A673 (cell line): Measurements from ENCODE around the gene ABR. TPM values are rescaled to one million over a fixed set of nuclear protein-coding genes. Genes with fewer than 3 reads are reported as not detected.

Source experiments
- BruUV-seq: library from RNA; stranded (reverse); fragments of 400-500 nt; replicated peaks from 2 replicates; lab custom pipeline; 2021; lab: Mats Ljungman, UMichigan
- CTCF ChIA-PET: fragments of 300-600 bp; sonication (Branson Sonifier 250); formaldehyde crosslinking; loops from one replicate; lab custom pipeline; 2022; ENCODE audit warnings: antibody characterized with exemption; lab: Charles Lee
- POLR2A ChIA-PET: fragments of 300-600 bp; sonication (Branson Sonifier 250); formaldehyde crosslinking; loops from one replicate; lab custom pipeline; 2022; ENCODE audit warnings: antibody characterized with exemption; ENCODE audit not compliant: low non-redundant PET; lab: Charles Lee
- DNase-seq: peaks from one replicate; pipeline ENCODE4 v3.0.0-alpha.2; 2015; ENCODE audit warnings: low spot score
- H3K27ac ChIP-seq: fragments of 200-600 bp; sonication (generic); 2 replicates; pipeline ENCODE4 v1.5.1; 2016; ENCODE audit warnings: mixed run types, low read depth, mild to moderate bottlenecking, mixed read lengths, antibody characterized with exemption, low read length; ENCODE audit not compliant: poor library complexity, severe bottlenecking
- H3K27me3 ChIP-seq: fragments of 200-600 bp; sonication (generic); replicated peaks from 2 replicates; pipeline ENCODE4 v1.6.1; 2017; ENCODE audit warnings: mixed run types, low read depth, mild to moderate bottlenecking, mixed read lengths, antibody characterized with exemption, low read length; ENCODE audit not compliant: insufficient read depth, poor library complexity
- H3K36me3 ChIP-seq: fragments of 200-600 bp; sonication (generic); 2 replicates; pipeline ENCODE4 v1.6.1; 2016; ENCODE audit warnings: mixed run types, mild to moderate bottlenecking, mixed read lengths, antibody characterized with exemption, low read length; ENCODE audit not compliant: insufficient read depth, poor library complexity, severe bottlenecking
- H3K4me1 ChIP-seq: fragments of 200-600 bp; sonication (generic); 2 replicates; pipeline ENCODE4 v1.6.1; 2017; ENCODE audit warnings: mixed run types, mild to moderate bottlenecking, mixed read lengths, antibody characterized with exemption, low read length; ENCODE audit not compliant: insufficient read depth, poor library complexity, severe bottlenecking
- H3K4me3 ChIP-seq: fragments of 200-600 bp; sonication (generic); 2 replicates; pipeline ENCODE4 v1.5.1; 2016; ENCODE audit warnings: low read depth, mixed run types, mild to moderate bottlenecking, mixed read lengths, low read length; ENCODE audit not compliant: poor library complexity, severe bottlenecking
- H3K9me3 ChIP-seq: fragments of 200-600 bp; sonication (generic); 2 replicates; pipeline ENCODE4 v1.6.1; 2016; ENCODE audit warnings: mixed run types, low read depth, mild to moderate bottlenecking, mixed read lengths, antibody characterized with exemption, low read length; ENCODE audit not compliant: poor library complexity, severe bottlenecking
- EZH2 ChIP-seq: fragments of 200-600 bp; sonication (generic); IDR thresholded peaks from 2 replicates; pipeline ENCODE4 v1.6.1; 2017; ENCODE audit warnings: borderline replicate concordance, low read depth, mild to moderate bottlenecking, mixed read lengths, antibody characterized with exemption, low read length; ENCODE audit not compliant: poor library complexity, severe bottlenecking
- intact Hi-C: fragments of 100-400 bp; cut with micrococcal nuclease; formaldehyde crosslinking; loops from one replicate; pipeline ENCODE4 v1.10.0; 2022; ENCODE audit not compliant: unreplicated experiment
- total RNA-seq: library from RNA; stranded (reverse); gene quantifications from 2 replicates; pipeline ENCODE4 v1.2.3, GENCODE V29; 2021
- TF ChIP-seq, protein P1 (sequence below): fragments of 300-800, 200-600 bp; sonication (generic); conservative IDR thresholded peaks from 2 replicates; pipeline ENCODE4 v1.5.1; 2017; ENCODE audit warnings: low read depth, mild to moderate bottlenecking, antibody characterized with exemption, low read length, moderate library complexity, mixed read lengths

The ABR gene
- total RNA-seq, 1 experiment from 2014 or later, result 47.6 TPM

DNA sequence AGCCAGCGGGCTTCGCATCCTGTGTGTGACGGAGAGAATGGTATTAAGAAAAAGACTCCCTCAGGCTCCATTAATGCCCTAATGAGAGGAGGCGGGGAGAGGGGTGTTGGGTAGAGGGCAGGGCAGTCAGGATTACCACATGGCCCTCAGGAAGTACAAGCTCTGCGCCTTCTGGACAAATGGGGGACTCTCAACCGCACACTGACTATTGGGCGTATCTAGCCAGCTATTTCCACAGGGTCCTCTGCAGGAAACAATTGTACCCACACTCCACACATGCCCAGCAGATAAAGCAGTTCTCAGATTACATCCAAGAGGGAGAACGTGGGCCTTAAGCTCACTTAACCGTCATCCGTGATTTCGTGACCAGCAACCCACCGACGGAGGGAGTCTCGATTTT lies 214.9 kb downstream of the ABR start:
- H3K27ac ChIP-seq, result no peak overlapping the region
- POLR2A ChIA-PET, result no interaction called here

DNA sequence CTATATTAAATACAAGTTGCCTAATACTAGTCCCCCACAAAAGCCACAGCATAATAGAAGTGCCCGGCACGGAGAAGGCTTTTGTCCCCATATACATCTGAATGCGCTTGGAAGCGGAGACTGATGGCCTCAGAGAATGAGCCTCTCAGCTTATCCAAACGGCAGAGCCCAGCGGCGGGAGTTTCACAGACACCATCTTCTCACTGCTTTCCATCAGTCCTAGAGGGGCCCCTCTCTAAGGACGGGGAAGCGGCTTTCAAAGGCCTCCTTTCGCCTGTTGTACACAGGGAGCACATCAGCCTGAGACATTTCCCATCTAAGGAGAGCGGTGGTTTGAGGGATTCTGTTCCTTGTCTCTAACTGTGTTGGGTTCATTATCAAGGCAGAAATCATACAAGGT lies 217.1 kb downstream of the ABR start:
- intact Hi-C loops, result no loop called here
- Histone ChIP-seq H3K27ac (no peak overlapping the region), H3K36me3 (no peaks in the 10 kb centered on the region), H3K4me1 (peaks cover 18% of the 10 kb centered on the region), H3K27me3 (no peaks in the 10 kb centered on the region), H3K4me3 (no peak overlapping the region), H3K9me3 (no peaks in the 10 kb centered on the region)
- BruUV-seq, result no TSS peak
- POLR2A ChIA-PET, result no interaction called here
- TF ChIP-seq, protein P1, sequence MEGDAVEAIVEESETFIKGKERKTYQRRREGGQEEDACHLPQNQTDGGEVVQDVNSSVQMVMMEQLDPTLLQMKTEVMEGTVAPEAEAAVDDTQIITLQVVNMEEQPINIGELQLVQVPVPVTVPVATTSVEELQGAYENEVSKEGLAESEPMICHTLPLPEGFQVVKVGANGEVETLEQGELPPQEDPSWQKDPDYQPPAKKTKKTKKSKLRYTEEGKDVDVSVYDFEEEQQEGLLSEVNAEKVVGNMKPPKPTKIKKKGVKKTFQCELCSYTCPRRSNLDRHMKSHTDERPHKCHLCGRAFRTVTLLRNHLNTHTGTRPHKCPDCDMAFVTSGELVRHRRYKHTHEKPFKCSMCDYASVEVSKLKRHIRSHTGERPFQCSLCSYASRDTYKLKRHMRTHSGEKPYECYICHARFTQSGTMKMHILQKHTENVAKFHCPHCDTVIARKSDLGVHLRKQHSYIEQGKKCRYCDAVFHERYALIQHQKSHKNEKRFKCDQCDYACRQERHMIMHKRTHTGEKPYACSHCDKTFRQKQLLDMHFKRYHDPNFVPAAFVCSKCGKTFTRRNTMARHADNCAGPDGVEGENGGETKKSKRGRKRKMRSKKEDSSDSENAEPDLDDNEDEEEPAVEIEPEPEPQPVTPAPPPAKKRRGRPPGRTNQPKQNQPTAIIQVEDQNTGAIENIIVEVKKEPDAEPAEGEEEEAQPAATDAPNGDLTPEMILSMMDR, result no peak
- no peak for TF ChIP-seq EZH2
- CTCF ChIA-PET, result no interaction called here
- DNase-seq, result no peak

More for the DNA sequence above, 214.9 kb downstream of the ABR start:
- Histone ChIP-seq H3K4me3 (no peak overlapping the region), H3K27me3 (peaks cover 19% of the 10 kb centered on the region), H3K9me3 (no peaks in the 10 kb centered on the region), H3K4me1 (peaks cover 31% of the 10 kb centered on the region), H3K36me3 (no peaks in the 10 kb centered on the region)
- DNase-seq, result no peak
- no TSS peak for BruUV-seq
- CTCF ChIA-PET, result no interaction called here
- intact Hi-C loops, result no loop called here
- TF ChIP-seq, protein P1, result no peak
- TF ChIP-seq EZH2, result no peak

DNA sequence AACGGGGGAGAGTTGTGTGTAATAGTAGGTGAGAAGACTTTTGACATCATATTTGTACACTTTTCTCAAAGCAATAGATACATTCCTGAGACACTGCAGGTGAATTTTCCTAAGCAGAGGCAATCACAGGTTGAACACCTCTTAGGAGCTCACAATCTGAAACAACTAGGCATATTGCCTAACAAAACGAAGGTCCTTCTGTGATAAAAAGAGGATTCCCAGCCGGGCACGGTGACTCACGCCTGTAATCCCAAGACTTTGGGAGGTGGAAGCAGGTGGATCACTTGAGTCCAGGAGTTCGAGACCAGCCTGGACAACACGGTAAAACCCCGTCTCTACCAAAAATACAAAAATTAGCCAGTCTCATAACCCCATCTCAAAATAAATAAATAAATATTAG lies 217.6 kb downstream of the ABR start:
- no TSS peak for BruUV-seq
- H3K4me1 ChIP-seq, result peaks cover 18% of the 10 kb centered on the region
- ChIA-PET POLR2A (no interaction called here), CTCF (no interaction called here)
- H3K4me3 ChIP-seq, result no peak overlapping the region
- no peak for TF ChIP-seq EZH2
- TF ChIP-seq, protein P1, result no peak
- H3K9me3 ChIP-seq, result no peaks in the 10 kb centered on the region
- no peaks in the 10 kb centered on the region for H3K36me3 ChIP-seq
- H3K27ac ChIP-seq, result no peak overlapping the region
- no peaks in the 10 kb centered on the region for H3K27me3 ChIP-seq
- intact Hi-C loops, result no loop called here
- DNase-seq, result no peak
